Heart left ventricle (tissue), 13 donors: ENCODE results near the gene TBC1D25.

ENCODE experiments used
- CTCF ChIP-seq, 12 donors: fragments of 200-600 bp; sonication (generic) in 4 of 12; IDR thresholded peaks; one replicate each; pipeline versions ENCODE4 v1.5.0 to v1.8.0; 2018 to 2022; ENCODE audit warnings: antibody characterized with exemption in 12 of 12, mild to moderate bottlenecking in 5 of 12
- POLR2A ChIP-seq, 2 donors: fragments of 450-650 bp; IDR thresholded peaks; one replicate each; pipeline ENCODE4 v1.6.1; 2017; ENCODE audit warnings: antibody characterized with exemption in 2 of 2, mild to moderate bottlenecking in 2 of 2, moderate library complexity in 2 of 2
- donor health status: ischemic (EF 13 %, LVEDD 7.1; RV severe dilation, severe dysfunction).
- donor health status: DM: no; HTN: yes; CAD: no.
- donor health status: DM: no; HTN: no; CAD: no.
- donor health status: ischemic (EF 25% LVEDD 6.9; RV normal size, moderate dysfunction).
- donor health status: ischemic (EF 25% LVEDD 5.7; RV mildly dilated, moderate dysfunction).
- donor health status: ischemic (EF 35%, LVEDD 5.7; RV mildly dilated, moderate dysfunction).
- donor health status: nonischemic (EF 11% LVEDD 7.7; RV severe dilation, severe dysfunction).
- donor health status: DM: yes; HTN: yes; CAD: no.
- donor health status: PGD.
- donor health status: ischemic (EF 29% LVEDD 5.4; RV normal size, mild dysfunction).
- donor health status: nonischemic (EF 23%, LVEDD 6.1; RV moderate dilation, normal function).

GRCh38 chrX:48497871-48498270 lies 41.6 kb upstream of the TBC1D25 start:
- no peak for TF ChIP-seq CTCF (IDR thresholded peaks at IDR 0.05)
- no peak for TF ChIP-seq POLR2A (IDR thresholded peaks at IDR 0.05)
